SH-SY5Y (cell line): Measurements from ENCODE around the gene PRRC2C.

Experiments used
- GATA2 ChIP-seq: IDR thresholded peaks from 2 replicates; pipeline ENCODE4 v1.6.1; 2011; ENCODE audit warnings: mild to moderate bottlenecking, low read depth, low read length
- GATA3 ChIP-seq: IDR thresholded peaks from 2 replicates; pipeline ENCODE4 v1.6.1; 2011; ENCODE audit warnings: low read depth, mild to moderate bottlenecking, low read length, moderate library complexity

PRRC2C gene

DNA sequence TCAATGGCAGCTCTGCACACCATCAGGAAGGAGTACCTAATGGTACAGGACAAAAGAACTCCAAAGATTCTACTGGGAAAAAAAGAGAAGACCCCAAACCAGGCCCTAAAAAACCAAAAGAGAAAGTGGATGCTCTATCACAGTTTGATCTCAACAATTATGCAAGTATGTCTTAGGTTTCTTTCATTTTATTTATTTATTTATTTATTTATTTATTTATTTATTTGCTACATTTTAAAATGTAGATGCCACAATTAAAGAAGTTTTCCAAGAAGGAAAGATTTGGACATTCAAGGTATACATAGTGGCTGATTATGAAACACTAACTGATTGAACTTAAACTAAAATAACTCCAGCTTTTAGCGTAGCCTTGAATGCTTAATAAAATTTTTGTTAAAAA lies 60.2 kb downstream of the PRRC2C start:
- TF ChIP-seq GATA3 (no peak), GATA2 (no peak)

DNA sequence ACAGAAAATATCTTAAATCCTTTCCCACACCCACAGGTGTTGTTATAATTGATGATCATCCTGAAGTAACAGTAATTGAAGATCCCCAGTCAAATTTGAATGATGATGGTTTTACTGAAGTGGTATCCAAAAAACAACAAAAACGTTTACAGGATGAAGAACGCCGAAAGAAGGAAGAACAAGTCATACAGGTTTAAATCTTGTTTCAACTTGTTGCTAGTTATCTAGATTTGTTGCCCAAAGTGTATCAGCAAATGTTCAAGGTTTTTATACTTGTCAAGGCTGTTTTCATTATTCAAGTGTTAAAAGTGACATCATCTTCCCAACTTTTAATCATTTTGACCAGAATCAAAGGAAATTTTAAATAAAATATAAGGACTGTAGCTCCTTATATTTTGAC lies 64.7 kb downstream of the PRRC2C start:
- TF ChIP-seq GATA3 (no peak), GATA2 (no peak)

DNA sequence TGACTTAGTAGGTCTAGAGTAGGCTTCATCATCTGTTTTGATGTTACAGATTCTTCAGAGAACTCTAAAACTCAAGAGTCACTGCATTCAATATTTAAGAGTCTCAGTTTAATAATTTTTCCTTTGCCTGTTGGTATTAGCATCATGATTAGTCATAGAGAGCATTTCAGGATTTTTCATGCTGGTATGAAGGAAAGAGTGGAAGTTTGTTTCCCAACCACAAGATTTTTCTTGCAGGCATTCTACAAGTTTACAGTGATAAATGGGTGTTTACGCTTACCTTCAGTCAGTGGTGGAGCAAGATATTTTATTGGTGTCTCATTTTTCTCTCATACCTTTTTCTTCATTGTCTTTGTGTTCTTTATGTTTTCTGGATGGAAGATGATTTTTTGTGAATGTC lies 78.3 kb downstream of the PRRC2C start:
- TF ChIP-seq GATA2 (no peak), GATA3 (no peak)

DNA sequence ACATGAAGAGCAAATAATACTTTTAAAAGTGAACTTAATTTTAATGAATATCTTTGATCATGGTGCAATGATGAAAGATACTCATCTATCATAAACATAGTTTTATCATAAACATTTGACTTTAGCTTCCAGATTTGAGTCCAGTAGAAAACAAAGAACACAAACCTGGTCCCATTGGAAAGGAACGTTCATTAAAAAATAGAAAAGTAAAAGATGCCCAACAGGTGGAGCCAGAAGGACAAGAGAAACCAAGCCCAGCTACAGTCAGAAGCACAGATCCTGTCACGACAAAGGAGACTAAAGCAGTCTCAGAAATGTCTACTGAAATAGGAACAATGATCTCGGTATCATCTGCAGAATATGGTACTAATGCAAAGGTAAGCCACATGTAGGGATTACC lies 81.1 kb downstream of the PRRC2C start:
- no peak for TF ChIP-seq GATA2
- TF ChIP-seq GATA3: no peak

DNA sequence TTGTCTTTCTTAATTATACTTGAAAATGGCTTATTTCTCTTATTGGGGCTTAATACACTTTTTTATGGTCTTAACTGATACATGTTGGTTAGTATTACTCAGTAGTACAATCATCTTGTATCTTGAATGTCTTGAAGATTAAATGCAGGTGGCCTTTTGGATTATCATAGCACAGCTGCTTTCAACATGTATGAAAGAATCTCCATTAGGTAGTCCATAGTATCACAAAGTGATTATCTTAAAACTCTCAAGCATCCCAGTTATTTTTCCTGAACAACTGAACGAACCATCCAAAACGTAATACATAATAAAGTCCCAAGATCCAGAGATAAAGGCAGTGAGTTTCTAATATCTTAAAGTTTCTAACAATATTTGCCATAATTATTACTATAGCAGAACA lies 85.0 kb downstream of the PRRC2C start:
- TF ChIP-seq GATA2: no peak
- no peak for TF ChIP-seq GATA3

DNA sequence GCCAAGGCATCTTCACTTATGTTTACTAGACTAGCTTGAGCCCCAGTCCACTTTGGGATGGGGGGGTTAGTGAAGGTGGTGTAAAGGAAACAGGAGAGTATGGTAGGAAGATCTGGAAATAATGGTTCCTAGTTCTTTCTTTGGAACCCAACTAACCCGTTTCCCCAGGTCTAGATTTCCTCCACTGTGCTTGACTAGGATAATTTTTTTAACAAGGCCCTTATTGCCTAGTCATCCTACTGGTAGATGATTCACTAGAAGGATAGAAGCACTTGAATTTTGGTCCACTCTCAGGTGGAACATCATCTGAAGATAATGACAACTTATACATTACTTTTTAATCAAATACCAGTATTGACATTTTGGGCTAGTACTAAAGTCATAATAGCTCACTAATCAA lies 90.8 kb downstream of the PRRC2C start:
- no peak for TF ChIP-seq GATA3
- TF ChIP-seq GATA2: no peak

DNA sequence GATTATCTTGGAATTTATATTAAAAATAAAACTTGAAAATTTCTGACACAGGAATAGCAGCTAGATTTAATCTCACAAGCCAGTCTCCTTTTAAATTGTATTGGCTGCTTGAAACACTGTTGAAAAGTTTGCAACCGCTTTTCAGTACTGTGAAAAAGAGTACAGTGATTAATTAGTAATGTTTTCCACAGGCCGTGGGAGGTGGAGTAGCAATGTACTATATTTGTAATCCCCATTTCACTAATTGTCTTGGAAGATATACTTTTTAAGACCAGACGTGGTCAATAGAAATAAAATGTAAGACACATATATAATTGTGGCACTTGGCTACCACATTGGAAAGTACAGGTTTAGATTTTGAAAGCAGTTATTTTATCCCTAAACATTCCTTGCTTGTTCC lies 95.9 kb downstream of the PRRC2C start:
- no peak for TF ChIP-seq GATA3

DNA sequence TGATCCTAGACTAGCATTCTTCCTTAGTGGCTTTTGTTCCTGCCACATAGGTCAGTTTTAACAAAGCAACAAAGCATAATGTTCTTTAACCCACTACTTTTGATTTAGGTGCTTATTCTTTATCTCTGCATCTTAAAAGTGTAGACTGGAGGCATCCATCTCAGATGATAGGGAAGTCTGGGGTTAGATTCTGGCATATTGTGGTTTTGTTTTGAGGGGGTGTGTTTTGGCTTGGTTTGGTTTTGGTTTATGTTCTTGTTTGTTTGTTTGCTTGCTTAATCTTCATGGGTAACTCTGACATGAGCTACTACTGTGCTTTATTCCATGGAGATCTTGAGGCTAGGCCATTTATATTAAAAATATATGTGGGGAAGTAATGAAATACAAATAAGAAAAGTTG lies 96.4 kb downstream of the PRRC2C start:
- no peak for TF ChIP-seq GATA3
- TF ChIP-seq GATA2: no peak

DNA sequence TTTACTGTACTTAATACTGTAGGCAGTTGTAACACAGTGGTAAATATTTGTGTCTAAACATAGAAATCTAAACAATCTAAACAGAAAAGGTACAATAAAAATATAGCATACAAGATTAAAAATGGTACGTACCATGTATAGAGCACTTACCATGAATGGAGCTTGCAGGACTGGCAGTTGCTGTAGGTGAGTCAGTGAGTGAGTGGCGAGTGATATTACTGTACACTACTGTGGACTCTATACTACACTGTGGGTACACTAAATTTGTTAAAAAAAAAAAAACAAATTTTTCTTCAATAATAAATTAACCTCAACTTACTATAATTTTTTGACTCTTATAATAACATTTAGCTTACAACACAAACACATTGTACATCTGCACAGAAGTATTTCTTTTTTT lies 97.3 kb downstream of the PRRC2C start:
- TF ChIP-seq GATA2 (no peak), GATA3 (no peak)

DNA sequence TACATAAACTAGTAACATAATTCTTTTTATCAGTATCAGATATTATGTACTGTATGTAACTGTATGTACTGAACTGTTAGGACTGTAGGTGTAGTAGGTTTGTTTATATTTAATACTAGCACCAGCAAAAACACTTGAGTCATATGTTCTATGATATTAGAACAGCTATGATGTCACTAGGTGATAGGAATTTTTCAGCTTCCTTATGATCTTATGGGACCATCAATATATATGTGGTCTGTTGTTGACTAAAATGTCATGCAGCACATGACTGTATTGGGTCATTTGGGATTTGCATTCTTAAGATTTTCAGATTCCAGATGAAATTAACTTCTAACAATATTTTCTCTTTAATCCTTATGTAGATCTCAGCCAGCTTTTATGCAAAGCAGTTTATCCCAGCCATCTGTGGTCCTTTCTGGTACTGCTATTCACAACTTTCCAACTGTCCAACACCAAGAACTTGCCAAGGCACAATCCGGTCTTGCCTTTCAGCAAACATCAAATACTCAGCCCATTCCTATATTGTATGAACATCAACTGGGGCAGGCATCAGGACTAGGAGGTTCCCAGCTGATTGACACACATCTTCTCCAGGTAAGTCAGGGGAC lies 98.4 kb downstream of the PRRC2C start:
- TF ChIP-seq GATA2 (no peak), GATA3 (no peak)

DNA sequence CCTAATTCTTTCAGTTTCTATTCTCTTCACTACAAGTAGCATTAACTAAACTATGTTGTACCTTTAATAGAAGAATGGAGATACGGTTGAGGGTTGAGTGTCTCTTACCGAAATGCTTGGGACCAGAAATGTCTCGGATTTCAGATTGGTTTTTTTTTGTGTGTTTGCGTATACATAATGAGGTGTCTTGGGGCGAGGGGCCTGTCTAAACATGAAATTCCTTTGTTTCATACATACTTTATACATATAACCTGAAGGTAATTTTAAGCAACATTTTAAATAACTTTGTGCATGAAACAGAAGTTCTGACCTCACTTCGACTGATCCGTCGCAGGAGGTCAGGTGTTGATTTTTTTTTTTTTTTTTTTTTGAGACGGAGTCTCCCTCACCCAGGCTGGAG lies 100.4 kb downstream of the PRRC2C start:
- no peak for TF ChIP-seq GATA2
- no peak for TF ChIP-seq GATA3

DNA sequence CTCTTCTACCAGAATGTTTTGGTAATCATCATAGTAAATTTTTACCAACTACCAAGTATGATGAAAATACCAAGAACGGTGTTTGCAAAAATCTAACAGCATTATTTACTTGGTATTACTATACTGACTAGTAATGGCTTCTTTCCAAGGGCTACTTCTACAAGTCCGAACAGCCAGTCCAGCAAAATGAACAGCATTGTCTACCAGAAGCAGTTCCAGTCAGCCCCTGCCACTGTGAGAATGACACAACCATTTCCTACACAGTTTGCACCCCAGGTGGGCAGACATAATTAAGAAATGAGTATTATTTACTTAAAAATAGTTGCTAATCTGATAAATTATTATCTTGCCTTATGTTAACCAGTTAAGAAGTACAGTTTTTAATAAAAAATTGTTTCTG lies 102.9 kb downstream of the PRRC2C start:
- TF ChIP-seq GATA2 (no peak), GATA3 (no peak)

DNA sequence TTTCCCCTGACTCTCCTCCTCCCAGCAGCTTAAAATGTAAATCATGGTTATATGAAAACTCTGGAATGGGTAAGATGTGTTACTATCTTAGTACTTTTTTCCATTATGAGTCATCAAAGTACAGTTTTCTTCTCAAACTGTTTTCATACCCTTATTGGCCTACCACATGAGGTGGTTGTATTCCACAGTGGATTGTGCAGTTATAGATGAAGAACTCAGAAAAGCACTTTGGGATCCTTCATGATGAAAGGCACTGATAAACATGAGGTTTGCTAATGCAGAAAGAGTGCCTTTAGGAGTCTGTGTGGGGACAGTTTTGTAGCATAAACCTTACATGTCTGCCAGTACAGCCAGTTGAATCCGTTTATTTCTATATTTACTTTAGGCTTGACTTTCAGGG lies 104.7 kb downstream of the PRRC2C start:
- no peak for TF ChIP-seq GATA3
- no peak for TF ChIP-seq GATA2

DNA sequence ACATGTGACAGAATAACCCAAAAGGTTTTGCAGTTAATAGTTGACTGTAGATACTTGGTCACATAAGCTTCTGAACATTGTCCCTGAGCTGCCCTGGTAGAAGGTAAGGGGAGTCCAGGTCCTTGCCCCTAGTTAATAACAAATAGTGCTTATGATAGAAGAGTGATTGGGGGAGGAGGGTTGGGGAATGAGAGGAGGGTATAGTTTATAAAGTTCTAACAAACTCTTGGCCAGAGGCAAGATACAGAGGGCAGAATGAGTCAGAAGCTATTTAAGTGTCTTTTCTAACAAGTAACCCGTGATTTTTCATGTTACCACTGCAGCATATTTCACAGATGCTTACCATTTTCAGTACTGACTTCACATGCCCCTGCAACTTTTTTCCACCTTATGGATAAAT lies 110.0 kb downstream of the PRRC2C start:
- TF ChIP-seq GATA3 (no peak), GATA2 (no peak)

DNA sequence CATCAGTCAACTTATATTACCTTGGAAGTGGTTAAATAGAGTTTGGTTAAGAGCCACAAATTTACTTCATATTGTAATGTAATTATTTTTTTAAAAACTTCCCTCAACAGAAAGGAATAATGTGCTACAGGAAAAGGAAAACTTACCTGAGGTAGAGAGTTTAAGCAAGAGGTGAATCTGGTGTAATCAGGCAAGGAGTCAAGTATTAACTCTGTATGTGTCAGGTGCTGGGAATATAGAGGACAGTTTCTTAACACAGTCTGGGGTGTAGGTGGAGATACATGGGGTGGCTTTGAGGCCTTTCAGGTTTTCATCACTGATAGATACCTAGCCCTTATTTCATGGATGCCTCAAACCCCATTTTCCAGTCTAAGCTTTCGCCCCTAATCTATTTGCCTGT lies 110.8 kb downstream of the PRRC2C start:
- no peak for TF ChIP-seq GATA3
- TF ChIP-seq GATA2: no peak

DNA sequence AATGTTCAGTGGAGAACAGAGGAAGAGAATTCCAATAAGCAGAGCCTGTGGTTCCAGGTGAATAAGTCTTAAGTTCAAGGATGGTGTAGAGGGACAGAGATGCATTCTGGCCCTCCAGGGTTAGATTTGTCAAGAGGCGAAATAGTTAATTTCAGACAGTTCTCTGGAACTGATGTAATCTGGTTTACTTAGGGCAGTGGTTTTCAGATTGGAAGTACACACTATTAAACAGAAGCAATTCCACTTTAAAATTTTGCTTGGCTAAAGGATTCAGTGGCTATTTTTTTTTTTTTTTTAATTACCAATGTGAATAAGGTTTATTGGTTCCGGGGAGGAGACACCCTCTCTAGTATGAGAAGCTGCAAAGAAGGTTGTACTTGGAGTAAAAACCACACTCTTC lies 111.4 kb downstream of the PRRC2C start:
- TF ChIP-seq GATA3 (no peak), GATA2 (no peak)
